Coronary artery (tissue), 2 donors: ENCODE results near the gene SLIT3.

Experiments
- DNase-seq: peaks from one replicate; pipeline ENCODE4 v3.0.0-alpha.2; 2017; ENCODE audit warnings: low spot score
- H3K27ac ChIP-seq, 2 donors: fragments of 200-600 bp; sonication (generic); one replicate each; pipeline ENCODE4 v1.5.1; 2016 to 2019
- H3K4me3 ChIP-seq: fragments of 200-600 bp; sonication (generic); 2 replicates; pipeline ENCODE4 v1.5.1; 2016; ENCODE audit warnings: mild to moderate bottlenecking, moderate library complexity
- TF ChIP-seq, protein P1 (sequence below): fragments of 200-600 bp; sonication (generic); IDR thresholded peaks from one replicate; pipeline ENCODE4 v1.5.1; 2019; ENCODE audit warnings: antibody characterized with exemption

The SLIT3 gene

DNA sequence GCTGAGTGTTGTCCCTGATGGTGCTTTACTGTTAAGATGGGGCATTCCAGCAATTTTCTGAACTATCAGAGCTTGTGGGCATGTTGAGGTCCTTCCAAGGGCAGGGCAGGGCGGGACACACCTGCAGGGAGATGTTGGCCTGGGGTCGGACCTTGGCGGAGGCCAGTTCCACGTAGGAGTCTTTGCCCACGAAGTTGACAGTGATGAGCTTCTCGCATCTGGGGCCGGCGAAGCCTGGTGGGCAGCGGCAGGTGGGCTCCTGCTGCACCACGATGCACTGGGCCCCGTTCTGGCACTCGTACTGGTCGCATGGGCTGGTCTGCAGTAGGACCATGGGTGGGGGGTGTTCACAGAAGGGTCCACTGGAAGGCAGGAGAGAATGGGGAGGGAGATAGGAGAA, 615.4 kb downstream of the SLIT3 start:
- H3K4me3 ChIP-seq, result no peak overlapping the region
- DNase-seq, result no peak
- TF ChIP-seq, protein P1, sequence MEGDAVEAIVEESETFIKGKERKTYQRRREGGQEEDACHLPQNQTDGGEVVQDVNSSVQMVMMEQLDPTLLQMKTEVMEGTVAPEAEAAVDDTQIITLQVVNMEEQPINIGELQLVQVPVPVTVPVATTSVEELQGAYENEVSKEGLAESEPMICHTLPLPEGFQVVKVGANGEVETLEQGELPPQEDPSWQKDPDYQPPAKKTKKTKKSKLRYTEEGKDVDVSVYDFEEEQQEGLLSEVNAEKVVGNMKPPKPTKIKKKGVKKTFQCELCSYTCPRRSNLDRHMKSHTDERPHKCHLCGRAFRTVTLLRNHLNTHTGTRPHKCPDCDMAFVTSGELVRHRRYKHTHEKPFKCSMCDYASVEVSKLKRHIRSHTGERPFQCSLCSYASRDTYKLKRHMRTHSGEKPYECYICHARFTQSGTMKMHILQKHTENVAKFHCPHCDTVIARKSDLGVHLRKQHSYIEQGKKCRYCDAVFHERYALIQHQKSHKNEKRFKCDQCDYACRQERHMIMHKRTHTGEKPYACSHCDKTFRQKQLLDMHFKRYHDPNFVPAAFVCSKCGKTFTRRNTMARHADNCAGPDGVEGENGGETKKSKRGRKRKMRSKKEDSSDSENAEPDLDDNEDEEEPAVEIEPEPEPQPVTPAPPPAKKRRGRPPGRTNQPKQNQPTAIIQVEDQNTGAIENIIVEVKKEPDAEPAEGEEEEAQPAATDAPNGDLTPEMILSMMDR, result no peak
- H3K27ac ChIP-seq, result no peak overlapping the region

DNA sequence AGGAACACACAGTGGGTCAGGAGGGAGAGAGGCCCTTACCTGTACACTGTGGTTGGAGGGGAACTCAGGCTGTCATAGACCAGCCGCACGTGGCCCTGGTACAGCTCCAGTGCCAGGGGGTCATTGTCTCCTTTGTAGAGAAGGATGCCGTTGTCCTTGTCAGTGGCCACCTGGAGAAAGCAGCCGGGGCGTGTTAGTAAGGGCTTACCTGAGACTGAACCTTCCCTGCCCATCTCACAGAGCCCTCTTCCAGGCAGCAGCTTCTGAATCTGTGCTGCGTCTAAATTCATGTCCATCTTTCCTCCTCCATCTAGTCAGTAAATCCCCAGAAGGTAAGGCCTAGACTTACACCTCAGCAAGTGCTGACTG, 617.0 kb downstream of the SLIT3 start:
- Histone ChIP-seq H3K4me3 (no peak overlapping the region), H3K27ac (peak overlapping the region in 1 of 2 donors; percentile 53)
- DNase-seq, result no peak
- TF ChIP-seq, protein P1, result no peak

DNA sequence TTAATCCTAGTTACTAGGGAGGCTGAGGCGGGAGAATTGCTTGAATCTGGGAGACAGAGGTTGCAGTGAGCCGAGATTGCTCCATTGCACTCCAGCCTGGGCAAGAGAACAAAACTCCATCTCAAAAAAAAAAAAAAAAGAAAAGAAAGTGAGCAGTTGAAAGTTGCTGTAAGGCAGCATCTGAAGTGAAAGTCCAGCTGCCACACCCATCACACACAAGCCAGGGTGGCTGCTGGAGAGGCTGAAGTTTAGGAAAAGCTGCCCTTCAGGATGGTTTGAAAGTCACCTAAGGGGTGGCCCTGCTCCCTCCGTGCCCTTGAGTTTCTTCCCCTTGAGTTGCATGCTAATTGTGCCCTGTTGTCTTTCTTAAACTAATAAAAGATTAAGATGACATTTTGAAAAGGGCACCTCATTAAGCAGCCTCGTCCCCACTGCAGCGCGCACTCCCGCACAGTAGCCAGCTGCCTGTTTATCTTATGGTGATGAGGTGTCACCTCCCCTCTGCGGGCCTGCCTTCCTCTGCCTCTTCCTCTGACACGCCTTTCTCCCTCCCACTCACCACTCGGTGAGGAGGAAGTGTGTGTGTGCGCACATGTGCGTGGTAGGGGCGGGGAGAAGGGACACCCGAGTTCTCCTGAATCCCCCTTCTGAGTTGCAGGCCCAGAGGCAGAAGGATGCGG, 617.6 kb downstream of the SLIT3 start:
- DNase-seq, result no peak
- TF ChIP-seq, protein P1, result no peak
- Histone ChIP-seq H3K27ac (peak overlapping the region in 1 of 2 donors; percentile 53), H3K4me3 (no peak overlapping the region)

DNA sequence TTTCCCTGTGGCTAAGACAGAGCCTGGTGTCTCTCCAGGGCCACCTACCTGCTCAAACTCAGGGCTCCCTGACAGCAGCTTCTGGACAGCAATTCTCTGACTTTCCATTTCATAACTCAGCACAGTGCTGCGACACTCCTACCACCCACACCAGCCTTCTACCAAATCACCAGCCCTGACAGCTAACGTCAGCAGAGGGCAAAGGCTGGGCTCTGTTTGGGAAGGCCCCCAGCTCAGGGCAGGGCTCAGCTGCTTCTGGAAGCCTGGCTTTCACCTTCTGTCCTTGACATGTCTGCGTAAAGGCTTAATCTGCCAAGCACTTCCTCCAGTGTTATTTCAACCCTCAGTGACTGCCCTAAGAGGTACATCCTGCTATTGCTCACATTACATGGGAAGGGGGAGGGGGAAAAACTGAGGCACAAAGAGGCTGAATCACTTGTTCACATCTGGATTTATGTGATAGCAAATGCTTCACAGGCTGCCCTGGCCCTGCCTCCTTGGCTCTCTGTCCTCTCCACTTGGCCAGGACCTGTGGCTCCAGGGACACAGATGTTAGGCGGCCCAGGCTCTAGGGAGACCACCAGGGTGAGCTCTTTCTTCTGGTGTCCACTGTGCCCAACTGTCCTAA, 619.3 kb downstream of the SLIT3 start:
- TF ChIP-seq, protein P1, result no peak
- H3K27ac ChIP-seq, result peak overlapping the region; percentile 74 to 81
- DNase-seq, result peak; percentile 87
- no peak overlapping the region for H3K4me3 ChIP-seq

DNA sequence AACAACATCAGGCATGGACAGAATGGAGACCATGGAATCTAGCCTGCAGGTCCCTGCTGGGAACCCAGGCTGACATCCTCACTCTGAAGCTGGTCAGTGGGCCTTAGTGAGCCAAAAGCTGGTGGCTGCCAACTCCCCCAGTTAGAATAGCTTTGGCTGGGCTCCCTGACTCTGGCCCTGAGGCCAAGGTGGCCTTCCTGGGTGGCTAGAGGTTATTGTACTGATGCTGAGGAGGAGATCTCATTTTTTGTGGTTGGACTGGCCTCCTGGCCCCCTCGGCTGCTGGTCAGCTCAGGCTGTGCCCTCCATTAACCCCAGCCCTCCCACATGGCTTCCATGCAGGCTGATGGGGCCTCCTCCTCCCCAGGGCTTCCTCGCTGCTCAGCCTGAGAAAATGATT, 620.5 kb downstream of the SLIT3 start:
- TF ChIP-seq, protein P1, result no peak
- no peak overlapping the region for H3K4me3 ChIP-seq
- DNase-seq, result no peak
- peak overlapping the region; percentile 68 to 81 for H3K27ac ChIP-seq

DNA sequence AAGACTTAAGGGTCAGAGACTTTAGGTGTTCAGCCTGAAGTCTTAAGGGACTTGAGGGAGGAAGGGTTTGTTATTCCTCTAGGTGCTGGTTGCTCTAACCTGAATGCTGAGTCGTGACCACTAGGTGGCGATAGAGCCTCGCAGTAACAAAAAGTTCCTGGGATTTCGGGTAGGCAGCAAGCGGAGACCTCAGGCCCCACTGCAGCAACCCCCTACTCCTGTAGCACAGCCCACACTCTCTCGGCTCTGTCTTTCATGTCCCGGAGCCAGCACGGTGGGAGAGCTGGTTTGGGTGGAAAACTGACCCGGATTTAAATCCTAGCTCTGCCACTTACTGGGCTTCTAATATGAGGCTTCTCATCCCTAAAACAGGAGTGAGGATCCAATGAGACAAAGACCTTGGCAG, 621.4 kb downstream of the SLIT3 start:
- peak overlapping the region in 1 of 2 donors; percentile 81 for H3K27ac ChIP-seq
- TF ChIP-seq, protein P1, result peak; percentile 84
- no peak overlapping the region for H3K4me3 ChIP-seq
- DNase-seq, result no peak

DNA sequence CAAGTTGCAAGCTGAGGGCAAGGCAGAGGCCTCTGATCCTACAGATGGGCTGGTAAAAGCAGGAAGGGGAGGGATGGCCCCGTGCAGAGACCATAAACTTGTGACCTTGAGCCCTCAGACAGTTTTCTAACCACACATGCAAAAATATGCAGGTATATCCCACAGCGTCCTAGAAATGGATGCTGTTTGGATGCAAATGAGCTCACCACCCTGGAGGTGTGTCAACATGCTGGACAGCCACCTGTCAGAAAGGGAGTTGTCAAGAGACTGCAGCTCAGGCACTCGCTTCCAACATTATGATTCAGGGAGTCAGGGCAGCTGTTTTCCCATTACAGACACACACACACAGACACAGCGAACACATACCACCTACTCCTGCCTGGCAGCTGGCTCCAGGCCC, 624.4 kb downstream of the SLIT3 start:
- H3K27ac ChIP-seq, result no peak overlapping the region
- TF ChIP-seq, protein P1, result no peak
- no peak for DNase-seq

More for the DNA sequence above, 624.4 kb downstream of the SLIT3 start:
- H3K4me3 ChIP-seq, result no peak overlapping the region
